DOHH2 (cell line): ENCODE results near the gene CCDC138.

Experiments
- CTCF ChIP-seq: fragments of 200-600 bp; sonication (generic); IDR thresholded peaks from one replicate; pipeline ENCODE4 v1.5.1; 2014; ENCODE audit warnings: antibody characterized with exemption, mild to moderate bottlenecking, low read depth, low read length; ENCODE audit not compliant: poor library complexity, severe bottlenecking
- EZH2phosphoT487 ChIP-seq: fragments of 200-600 bp; sonication (generic); IDR thresholded peaks from 2 replicates; pipeline ENCODE4 v1.6.1; 2017; ENCODE audit warnings: borderline replicate concordance, mild to moderate bottlenecking, antibody characterized with exemption, low read length, moderate library complexity, mixed read lengths

- no peak for TF ChIP-seq CTCF
- TF ChIP-seq EZH2phosphoT487, result no peak
Observed at GRCh38 chr2:108895188-108895587, 108.6 kb downstream of the CCDC138 start.
